ENCODE results near the gene TGM1.
A peak's percentile ranks its signal among the peaks of the same experiment; 100 is the strongest.

TGM1 gene

DNA sequence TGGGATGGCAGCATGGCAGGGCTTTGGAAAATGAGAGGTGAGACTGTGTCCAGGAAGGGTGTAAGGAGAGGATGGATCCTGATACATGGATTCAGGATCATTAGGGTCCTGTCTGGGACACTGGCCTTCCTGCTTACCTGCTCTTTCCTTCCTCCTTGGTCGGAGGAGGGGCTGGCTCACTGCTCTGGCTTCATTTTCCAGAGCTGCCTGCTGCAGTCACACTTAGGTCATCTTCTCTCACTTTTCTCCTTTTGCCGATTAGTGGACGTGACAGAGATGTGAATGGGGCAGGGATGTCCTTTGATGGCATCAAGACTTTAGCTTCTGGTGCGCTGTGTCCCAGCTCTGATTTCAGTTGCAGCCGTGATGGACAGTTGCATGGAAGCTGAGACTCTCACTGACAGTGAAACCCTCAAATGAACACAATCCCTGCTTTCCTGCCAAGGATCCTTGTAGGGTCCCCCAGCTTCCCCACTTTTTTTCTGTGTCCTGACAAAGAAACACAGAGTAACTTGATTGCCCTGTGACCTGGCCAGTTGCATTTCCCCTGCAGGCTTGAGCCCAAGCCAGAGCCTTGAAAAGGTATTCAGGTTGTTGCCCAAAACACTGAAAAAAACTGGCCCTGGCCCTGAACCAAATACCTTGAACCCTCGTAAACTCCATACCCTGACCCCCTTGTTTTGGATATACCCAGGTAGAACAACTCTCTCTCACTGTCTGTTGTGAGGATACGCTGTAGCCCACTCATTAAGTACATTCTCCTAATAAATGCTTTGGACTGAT lies 45.6 kb upstream of the TGM1 start:
- no peak for TF ChIP-seq TCF7L2 (IDR thresholded peaks at IDR 0.05; ENCODE audit: borderline replicate concordance, low read depth, low read length)
- TF ChIP-seq ZBTB20 (tag by site-specific recombination; IDR thresholded peaks at IDR 0.05): 0 out of 2 replicates have a peak, but pooled peaks have one; percentile 6
- H3K36me3 ChIP-seq (ENCODE audit: control insufficient read depth in 2 of 2, insufficient read depth in 1 of 2, low read length in 2 of 2): peaks cover 15 to 89% of the 10 kb centered on the region in 2 experiments
- no peak overlapping the region for H3K4me3 ChIP-seq (ENCODE audit: low read depth, low read length)
- no peak overlapping the region for H3K27ac ChIP-seq (ENCODE audit: extremely low read depth, low read depth, low read length)
- no peaks in the 10 kb centered on the region for H3K9me3 ChIP-seq (ENCODE audit: control insufficient read depth, insufficient read depth, low read depth, low read length)
- no peaks in the 10 kb centered on the region for H3K4me1 ChIP-seq (ENCODE audit: control insufficient read depth, insufficient read depth, low read length)
- ChIA-PET POLR2A (interaction anchor here (0.8 to 2.7 kb wide), 9 partner anchors 9 to 173 kb away, joined by 3 to 15 read pairs (median 4); partner anchors contain the start of genes DHRS1, NOP9, PSME1 and RABGGTA), CTCF (interaction anchor here (0.5 to 5.1 kb wide), 43 partner anchors 8 to 1364 kb away, joined by 3 to 70 read pairs (median 4); partner anchors contain the start of genes CBLN3, CHMP4A, DHRS1 and KHNYN)

DNA sequence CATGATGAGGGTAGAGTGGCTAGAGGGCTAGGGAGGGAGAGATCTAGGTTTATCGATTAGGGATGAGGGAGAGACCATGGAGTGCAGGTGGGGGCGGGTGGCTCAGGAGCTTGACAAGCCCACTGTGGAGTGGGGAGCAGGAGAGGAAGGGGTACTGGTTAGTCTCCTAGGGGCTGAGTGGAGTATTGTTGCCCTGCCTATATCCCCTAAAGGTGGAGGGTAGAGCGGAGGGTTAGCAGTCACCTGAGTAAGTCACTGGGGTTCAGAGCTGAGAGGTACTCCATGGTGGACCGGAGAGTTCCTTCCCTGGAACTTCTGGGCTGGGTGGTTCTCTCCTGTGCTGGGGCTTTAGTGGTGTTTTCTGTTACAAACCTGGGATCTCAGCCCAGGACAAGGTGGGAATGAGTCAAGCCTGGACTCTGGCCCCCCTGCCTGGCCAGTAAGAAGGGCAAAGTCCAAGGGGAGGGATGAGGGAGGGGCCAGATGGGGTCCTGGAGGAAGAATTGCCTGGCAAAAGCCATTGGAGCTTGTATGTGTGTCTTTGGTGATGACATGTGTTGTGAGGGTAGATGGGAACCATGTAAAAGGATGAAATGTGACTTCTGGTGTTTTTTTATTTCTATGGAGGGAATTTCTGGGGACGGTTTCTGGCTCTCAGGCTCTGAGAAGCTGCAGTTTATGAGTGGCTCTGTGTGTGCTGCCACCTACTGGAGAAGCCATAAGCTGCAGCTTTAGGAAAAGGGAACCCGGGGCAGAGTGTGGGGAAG lies 44.8 kb upstream of the TGM1 start, which contains the start of gene CIDEB:
Gene CIDEB, minus strand, starts transcription at position 403 of the 767 bp plus-strand sequence. Its CDS starts 119 bp downstream, at position 284.
- Histone ChIP-seq H3K27ac (ENCODE audit: extremely low read depth, low read depth, low read length) (no peak within 1 kb of the TSS), H3K4me1 (ENCODE audit: control insufficient read depth, insufficient read depth, low read length) (no peaks in the 10 kb centered on the region), H3K36me3 (ENCODE audit: control insufficient read depth in 2 of 2, insufficient read depth in 1 of 2, low read length in 2 of 2) (peaks cover 20 to 92% of the 10 kb centered on the region in 2 experiments), H3K4me3 (ENCODE audit: low read depth, low read length) (no peak within 1 kb of the TSS), H3K9me3 (ENCODE audit: control insufficient read depth, insufficient read depth, low read depth, low read length) (no peaks in the 10 kb centered on the region)
- POLR2A ChIA-PET: interaction anchor here (0.8 to 2.7 kb wide), 15 partner anchors 8 to 193 kb away, joined by 3 to 15 read pairs (median 3); partner anchors contain the start of genes CBLN3, DCAF11, DHRS1 and KHNYN
- CTCF ChIA-PET: interaction anchor here (0.6 to 5.1 kb wide), 45 partner anchors 9 to 683 kb away, joined by 3 to 70 read pairs (median 4); partner anchors contain the start of genes CBLN3, CHMP4A, DHRS1 and KHNYN
- TF ChIP-seq, protein P1, sequence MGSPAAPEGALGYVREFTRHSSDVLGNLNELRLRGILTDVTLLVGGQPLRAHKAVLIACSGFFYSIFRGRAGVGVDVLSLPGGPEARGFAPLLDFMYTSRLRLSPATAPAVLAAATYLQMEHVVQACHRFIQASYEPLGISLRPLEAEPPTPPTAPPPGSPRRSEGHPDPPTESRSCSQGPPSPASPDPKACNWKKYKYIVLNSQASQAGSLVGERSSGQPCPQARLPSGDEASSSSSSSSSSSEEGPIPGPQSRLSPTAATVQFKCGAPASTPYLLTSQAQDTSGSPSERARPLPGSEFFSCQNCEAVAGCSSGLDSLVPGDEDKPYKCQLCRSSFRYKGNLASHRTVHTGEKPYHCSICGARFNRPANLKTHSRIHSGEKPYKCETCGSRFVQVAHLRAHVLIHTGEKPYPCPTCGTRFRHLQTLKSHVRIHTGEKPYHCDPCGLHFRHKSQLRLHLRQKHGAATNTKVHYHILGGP (tag by site-specific recombination; IDR thresholded peaks at IDR 0.05): no peak
- no peak for TF ChIP-seq SP3 (tag by site-specific recombination; IDR thresholded peaks at IDR 0.05)
- no peak for TF ChIP-seq ZNF473 (tag by site-specific recombination; IDR thresholded peaks at IDR 0.05)
- TF ChIP-seq ZNF654 (tag by site-specific recombination; IDR thresholded peaks at IDR 0.05; ENCODE audit: low read depth): peak; percentile 40
- TF ChIP-seq IKZF3 (tag by site-specific recombination; IDR thresholded peaks at IDR 0.05): no peak
- no peak for TF ChIP-seq GLI2 (tag by site-specific recombination; IDR thresholded peaks at IDR 0.05; ENCODE audit: borderline replicate concordance, low read depth)
- TF ChIP-seq ZXDB (tag by site-specific recombination; IDR thresholded peaks at IDR 0.05): no peak
- TF ChIP-seq BCL11B (tag by site-specific recombination; IDR thresholded peaks at IDR 0.05; ENCODE audit: low read depth): no peak
- TF ChIP-seq GLIS1 (tag by site-specific recombination; IDR thresholded peaks at IDR 0.05): 0 out of 2 replicates have a peak, but pooled peaks have one; percentile 16
- TF ChIP-seq SP2 (tag by site-specific recombination; IDR thresholded peaks at IDR 0.05): no peak
- TF ChIP-seq ZBTB17 (tag by site-specific recombination; IDR thresholded peaks at IDR 0.05): peak; percentile 24; the same call in 1 of the 2 replicates
- no peak for TF ChIP-seq ZBTB26 (tag by site-specific recombination; optimal IDR thresholded peaks at IDR 0.05)
- no peak for TF ChIP-seq ZNF501 (tag by site-specific recombination; IDR thresholded peaks at IDR 0.05)
- no peak for TF ChIP-seq SCRT2 (tag by site-specific recombination; IDR thresholded peaks at IDR 0.05)
- no peak for TF ChIP-seq MEIS1 (CRISPR knock-in tag; IDR thresholded peaks at IDR 0.05; ENCODE audit: borderline replicate concordance)
- TF ChIP-seq ZNF792 (tag by site-specific recombination; IDR thresholded peaks at IDR 0.05): no peak
- no peak for TF ChIP-seq TSHZ1 (tag by site-specific recombination; IDR thresholded peaks at IDR 0.05; ENCODE audit: borderline replicate concordance)
- 0 out of 2 replicates have a peak, but pooled peaks have one; percentile 10 for TF ChIP-seq SP7 (tag by site-specific recombination; IDR thresholded peaks at IDR 0.05)
- TF ChIP-seq ZNF777 (tag by site-specific recombination; IDR thresholded peaks at IDR 0.05; ENCODE audit: borderline replicate concordance): no peak
- TF ChIP-seq ZNF404 (tag by site-specific recombination; IDR thresholded peaks at IDR 0.05): no peak
- no peak for TF ChIP-seq ZNF175 (tag by site-specific recombination; IDR thresholded peaks at IDR 0.05)
- 0 out of 2 replicates have a peak, but pooled peaks have one; percentile 9 for TF ChIP-seq ZNF600 (tag by site-specific recombination; IDR thresholded peaks at IDR 0.05)

All from HEK293 (cell line).